Measurements from ENCODE around the gene G3BP2.

The G3BP2 gene

DNA sequence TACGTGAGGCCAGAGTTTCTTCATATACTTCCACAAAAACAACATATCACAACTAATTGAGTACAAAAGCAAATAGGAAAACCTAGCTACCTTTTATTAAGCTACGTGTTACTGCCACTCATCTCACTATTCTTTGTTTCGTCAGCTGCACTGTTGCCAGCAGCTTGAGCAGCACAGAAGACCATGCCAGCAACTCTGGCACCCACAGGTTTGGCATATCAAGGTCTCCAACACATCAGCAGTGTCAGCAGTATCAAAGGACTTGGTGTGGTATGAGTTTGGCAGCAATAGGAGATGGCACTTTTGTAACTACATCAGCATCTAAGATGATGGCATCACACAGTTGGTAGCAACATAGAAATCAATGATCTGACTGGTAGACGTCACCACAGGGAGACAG, 73.6 kb downstream of the G3BP2 start:
- Histone ChIP-seq H3F3A (ENCODE audit: insufficient read depth) (no peaks in the 10 kb centered on the region), H3K4me3 (ENCODE audit: insufficient read depth, low read length, poor library complexity, severe bottlenecking) (no peak overlapping the region), H3K27me3 (ENCODE audit: low read length) (no peaks in the 10 kb centered on the region), H3K9ac (ENCODE audit: low read length) (no peak overlapping the region), H3K4me2 (ENCODE audit: low read depth, low read length, poor library complexity, severe bottlenecking) (no peak overlapping the region), H3K36me3 (ENCODE audit: low read length) (no peaks in the 10 kb centered on the region), H3K27ac (ENCODE audit: low read depth, low read length) (no peak overlapping the region), H3K79me2 (ENCODE audit: insufficient read depth, low read length) (no peaks in the 10 kb centered on the region), H3K9me3 (ENCODE audit: insufficient read depth, low read length) (no peaks in the 10 kb centered on the region), H4K20me1 (ENCODE audit: low read depth, low read length) (no peaks in the 10 kb centered on the region), H2AFZ (ENCODE audit: low read depth, low read length, severe bottlenecking) (no peak overlapping the region), H3K9me2 (replicated peaks; ENCODE audit: insufficient read depth, low read length) (no peaks in the 10 kb centered on the region)
- TF ChIP-seq, protein P1, sequence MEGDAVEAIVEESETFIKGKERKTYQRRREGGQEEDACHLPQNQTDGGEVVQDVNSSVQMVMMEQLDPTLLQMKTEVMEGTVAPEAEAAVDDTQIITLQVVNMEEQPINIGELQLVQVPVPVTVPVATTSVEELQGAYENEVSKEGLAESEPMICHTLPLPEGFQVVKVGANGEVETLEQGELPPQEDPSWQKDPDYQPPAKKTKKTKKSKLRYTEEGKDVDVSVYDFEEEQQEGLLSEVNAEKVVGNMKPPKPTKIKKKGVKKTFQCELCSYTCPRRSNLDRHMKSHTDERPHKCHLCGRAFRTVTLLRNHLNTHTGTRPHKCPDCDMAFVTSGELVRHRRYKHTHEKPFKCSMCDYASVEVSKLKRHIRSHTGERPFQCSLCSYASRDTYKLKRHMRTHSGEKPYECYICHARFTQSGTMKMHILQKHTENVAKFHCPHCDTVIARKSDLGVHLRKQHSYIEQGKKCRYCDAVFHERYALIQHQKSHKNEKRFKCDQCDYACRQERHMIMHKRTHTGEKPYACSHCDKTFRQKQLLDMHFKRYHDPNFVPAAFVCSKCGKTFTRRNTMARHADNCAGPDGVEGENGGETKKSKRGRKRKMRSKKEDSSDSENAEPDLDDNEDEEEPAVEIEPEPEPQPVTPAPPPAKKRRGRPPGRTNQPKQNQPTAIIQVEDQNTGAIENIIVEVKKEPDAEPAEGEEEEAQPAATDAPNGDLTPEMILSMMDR (IDR thresholded peaks at IDR 0.05; ENCODE audit: insufficient read depth, low read length, poor library complexity, severe bottlenecking): no peak
- no peak for TF ChIP-seq EZH2phosphoT487 (conservative IDR thresholded peaks at IDR 0.05; ENCODE audit: low read length)

DNA sequence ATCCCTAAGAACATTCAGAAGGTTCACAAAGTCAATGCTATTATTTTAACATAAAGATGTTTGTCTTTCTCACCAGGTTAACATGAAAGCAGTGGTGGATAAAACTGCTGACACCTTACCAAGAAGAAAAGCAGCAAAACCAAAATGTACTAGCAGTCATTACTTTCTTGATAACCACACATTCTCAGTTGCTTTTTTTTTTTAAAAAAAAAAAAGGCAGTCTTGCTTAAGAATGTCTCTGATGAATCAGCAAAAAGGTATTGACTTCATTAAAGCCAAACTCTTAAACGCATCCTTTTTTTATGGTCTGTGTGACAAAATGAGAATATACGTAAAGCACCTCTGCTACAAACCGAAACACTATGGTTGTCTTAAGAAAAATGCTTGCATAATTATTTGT, 74.8 kb downstream of the G3BP2 start:
- H3K36me3 ChIP-seq (ENCODE audit: low read length): no peaks in the 10 kb centered on the region
- H3K9me3 ChIP-seq (ENCODE audit: insufficient read depth, low read length): no peaks in the 10 kb centered on the region
- H3K9ac ChIP-seq (ENCODE audit: low read length): no peak overlapping the region
- H3K79me2 ChIP-seq (ENCODE audit: insufficient read depth, low read length): no peaks in the 10 kb centered on the region
- no peak overlapping the region for H2AFZ ChIP-seq (ENCODE audit: low read depth, low read length, severe bottlenecking)
- no peaks in the 10 kb centered on the region for H3K27me3 ChIP-seq (ENCODE audit: low read length)
- TF ChIP-seq EZH2phosphoT487 (conservative IDR thresholded peaks at IDR 0.05; ENCODE audit: low read length): no peak
- TF ChIP-seq, protein P1 (IDR thresholded peaks at IDR 0.05; ENCODE audit: insufficient read depth, low read length, poor library complexity, severe bottlenecking): no peak
- H3F3A ChIP-seq (ENCODE audit: insufficient read depth): no peaks in the 10 kb centered on the region
- H3K4me3 ChIP-seq (ENCODE audit: insufficient read depth, low read length, poor library complexity, severe bottlenecking): no peak overlapping the region
- no peaks in the 10 kb centered on the region for H4K20me1 ChIP-seq (ENCODE audit: low read depth, low read length)
- H3K27ac ChIP-seq (ENCODE audit: low read depth, low read length): no peak overlapping the region
- H3K4me2 ChIP-seq (ENCODE audit: low read depth, low read length, poor library complexity, severe bottlenecking): no peak overlapping the region
- H3K9me2 ChIP-seq (replicated peaks; ENCODE audit: insufficient read depth, low read length): no peaks in the 10 kb centered on the region

DNA sequence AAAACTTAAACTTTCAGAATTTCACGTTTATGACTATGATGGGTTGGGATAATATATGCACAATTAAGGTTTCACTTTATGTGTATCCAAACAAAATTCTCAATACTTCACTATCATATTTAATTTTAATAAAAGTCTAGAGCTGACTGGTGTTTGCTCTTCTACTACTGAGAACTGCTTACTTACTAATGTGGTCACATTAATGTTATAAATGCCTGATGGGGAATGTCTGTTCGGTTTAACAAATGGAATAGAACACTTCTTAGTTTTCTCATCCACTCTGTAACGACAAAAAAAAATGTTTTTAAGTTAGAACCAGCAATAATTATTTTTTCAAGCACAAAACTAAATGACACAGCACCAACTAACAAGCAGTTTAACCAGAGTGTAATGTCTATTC, 77.2 kb downstream of the G3BP2 start:
- no peaks in the 10 kb centered on the region for H3K36me3 ChIP-seq (ENCODE audit: low read length)
- H3K79me2 ChIP-seq (ENCODE audit: insufficient read depth, low read length): no peaks in the 10 kb centered on the region
- H3K9me2 ChIP-seq (replicated peaks; ENCODE audit: insufficient read depth, low read length): no peaks in the 10 kb centered on the region
- TF ChIP-seq EZH2phosphoT487 (conservative IDR thresholded peaks at IDR 0.05; ENCODE audit: low read length): no peak
- TF ChIP-seq, protein P1 (IDR thresholded peaks at IDR 0.05; ENCODE audit: insufficient read depth, low read length, poor library complexity, severe bottlenecking): no peak
- no peaks in the 10 kb centered on the region for H3K27me3 ChIP-seq (ENCODE audit: low read length)
- no peak overlapping the region for H3K27ac ChIP-seq (ENCODE audit: low read depth, low read length)
- no peaks in the 10 kb centered on the region for H3F3A ChIP-seq (ENCODE audit: insufficient read depth)
- no peak overlapping the region for H3K4me3 ChIP-seq (ENCODE audit: insufficient read depth, low read length, poor library complexity, severe bottlenecking)
- H3K9me3 ChIP-seq (ENCODE audit: insufficient read depth, low read length): no peaks in the 10 kb centered on the region
- no peak overlapping the region for H3K9ac ChIP-seq (ENCODE audit: low read length)
- no peak overlapping the region for H3K4me2 ChIP-seq (ENCODE audit: low read depth, low read length, poor library complexity, severe bottlenecking)
- no peak overlapping the region for H2AFZ ChIP-seq (ENCODE audit: low read depth, low read length, severe bottlenecking)
- H4K20me1 ChIP-seq (ENCODE audit: low read depth, low read length): no peaks in the 10 kb centered on the region

All from SU-DHL-6 (cell line).